HG03103 (cell line): ENCODE data around the gene ICAM2.
A peak's percentile ranks its signal among the peaks of the same experiment; 100 is the strongest.

ENCODE experiments used
- ATAC-seq: cut with Tn5 transposase; IDR thresholded peaks from one replicate; pipeline ENCODE4 v1.9.1; 2021; ENCODE audit warnings: low read depth; ENCODE audit not compliant: unreplicated experiment

The ICAM2 gene

DNA sequence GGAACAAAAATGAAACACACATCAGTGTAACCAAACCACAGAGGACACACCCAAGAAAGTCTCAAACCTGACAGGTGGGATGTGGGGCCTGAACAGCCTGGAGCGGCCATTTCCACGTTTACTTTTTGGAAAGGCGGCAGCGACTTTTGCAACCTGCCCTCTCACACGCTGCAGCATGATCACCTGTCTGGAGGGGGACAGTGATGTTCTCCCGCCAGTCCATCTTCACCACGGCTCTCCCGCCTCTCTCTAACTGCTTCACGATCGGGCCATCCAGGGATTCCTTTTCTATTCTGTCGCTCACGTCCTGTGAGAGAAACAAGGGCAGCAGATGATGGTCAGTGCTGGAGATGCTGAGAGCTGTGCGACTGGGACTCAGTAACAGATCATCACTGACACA is 24.7 kb upstream of the ICAM2 start:
- no peak for ATAC-seq

DNA sequence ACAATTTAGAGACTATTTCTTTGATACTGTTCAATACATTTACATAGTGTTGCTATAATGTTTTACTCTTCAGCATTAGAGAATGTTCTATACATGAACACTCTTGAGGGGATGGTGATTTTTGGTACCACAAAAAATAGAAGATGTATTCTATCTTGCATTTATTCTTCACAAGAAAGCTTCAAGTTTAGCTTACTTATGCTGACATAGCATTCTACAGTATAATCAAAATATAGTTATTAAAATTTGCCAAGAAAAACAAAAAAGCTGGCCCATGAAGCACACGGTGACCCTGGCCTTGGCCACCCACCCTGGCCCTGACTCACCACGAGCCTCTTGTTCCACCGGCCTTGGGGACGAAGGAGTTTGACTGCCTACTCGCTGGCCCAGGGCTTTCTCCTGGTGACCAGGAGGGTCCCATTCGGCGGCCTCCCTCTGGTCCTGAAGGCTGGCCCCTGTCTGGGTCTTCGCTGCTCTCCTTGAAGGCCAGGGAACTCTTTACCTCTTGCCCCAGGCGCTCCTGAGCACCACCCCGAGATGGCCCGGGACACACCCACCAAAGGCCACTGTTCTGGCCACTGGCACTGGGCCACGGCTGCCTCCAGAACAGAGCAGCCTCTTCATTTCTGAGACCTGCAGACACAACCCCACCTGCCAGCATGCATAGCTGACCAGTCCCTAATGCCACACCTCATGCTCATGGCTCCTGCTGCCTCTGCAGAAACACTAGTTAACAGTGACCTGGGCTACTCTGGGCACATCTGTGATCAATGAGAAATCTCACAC is 22.5 kb upstream of the ICAM2 start:
- ATAC-seq: no peak

DNA sequence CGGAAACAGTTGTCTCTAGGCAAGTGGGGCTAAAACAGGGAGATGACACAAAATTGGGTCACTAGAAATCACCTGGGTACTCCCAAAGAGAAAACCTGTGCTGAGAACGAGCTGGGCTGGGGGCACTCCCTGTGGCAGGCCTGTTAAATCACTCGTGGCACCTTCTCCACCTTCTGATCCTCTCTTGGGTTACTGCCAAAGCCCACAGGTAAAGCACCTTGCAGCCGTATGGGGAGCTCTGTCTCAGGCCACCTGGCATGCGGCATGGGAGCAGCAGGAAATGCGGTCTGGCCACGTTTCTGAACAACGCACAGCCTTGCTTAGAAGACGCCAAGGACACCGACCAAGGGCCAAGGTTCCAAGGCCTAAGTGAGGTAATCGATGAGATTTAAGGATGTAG is 21.5 kb upstream of the ICAM2 start:
- no peak for ATAC-seq

DNA sequence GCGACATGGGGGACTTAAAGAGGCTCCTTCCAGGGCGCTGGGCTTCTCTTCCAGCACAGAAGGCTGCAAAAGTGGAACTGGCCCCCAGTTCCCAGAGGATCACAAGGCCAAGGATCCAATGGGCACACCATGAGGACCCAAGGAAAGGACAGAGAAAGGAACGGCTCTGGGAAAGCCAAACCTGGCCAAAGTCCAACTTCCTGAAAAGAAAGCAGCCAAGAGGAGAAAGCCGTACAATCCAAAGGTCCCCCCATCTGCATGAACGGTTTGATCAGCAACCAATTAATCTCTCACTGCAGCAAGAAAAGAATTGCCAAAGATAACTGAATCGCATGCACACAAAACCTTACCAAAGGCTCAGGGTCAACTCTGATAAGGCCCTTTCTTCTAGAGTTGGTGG is 19.8 kb upstream of the ICAM2 start:
- ATAC-seq: no peak

DNA sequence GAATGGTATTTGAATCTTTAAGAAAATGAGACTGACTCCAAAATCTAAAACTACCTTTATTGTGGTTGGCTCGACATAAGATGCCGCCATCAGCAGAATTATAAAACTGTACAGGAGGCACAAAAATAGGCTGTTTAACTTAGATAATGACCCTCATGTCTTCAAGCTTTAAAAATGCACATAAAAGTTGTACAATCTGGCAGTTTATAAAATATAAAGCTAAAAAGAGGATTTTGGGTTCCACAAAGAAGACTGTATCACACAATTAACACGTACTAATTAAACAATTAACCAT is 18.6 kb upstream of the ICAM2 start:
- ATAC-seq: no peak

DNA sequence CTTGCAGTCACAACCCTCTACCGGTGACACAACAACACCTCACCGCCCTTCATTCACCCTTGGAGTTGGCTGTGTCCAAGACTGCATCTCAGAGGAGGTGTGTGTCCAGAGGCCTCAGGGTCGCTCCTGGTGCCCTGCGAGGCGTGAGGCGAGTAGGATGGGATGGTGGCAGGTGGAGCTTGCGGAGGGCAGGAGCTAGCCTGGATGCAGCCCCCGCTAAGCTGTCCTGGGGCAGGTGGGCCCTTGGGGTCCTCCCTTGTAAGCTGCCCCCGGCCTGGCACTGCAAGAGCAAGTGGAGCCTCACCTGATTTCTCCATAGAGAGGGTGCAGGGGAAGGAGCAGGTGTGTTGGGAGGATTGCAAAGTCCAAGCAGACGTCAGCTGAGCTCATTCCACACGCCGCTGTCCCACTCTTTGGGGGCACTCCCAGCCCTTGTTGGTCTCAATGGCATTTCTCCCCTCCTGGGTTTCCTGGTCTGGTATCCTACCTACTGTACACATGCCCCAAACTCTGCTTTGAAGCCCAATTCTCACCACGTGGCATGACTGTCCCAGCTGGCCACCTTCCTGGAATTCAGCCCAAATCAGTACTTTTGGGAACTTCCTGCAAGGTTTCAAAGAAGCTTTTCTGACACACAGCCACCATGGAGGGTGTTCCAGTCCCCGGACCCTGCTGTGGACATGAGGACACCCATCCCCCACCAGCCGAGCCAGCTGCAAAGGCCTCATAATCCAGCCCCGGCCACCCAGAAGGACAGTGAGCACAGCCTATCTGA is 18.1 kb upstream of the ICAM2 start:
- no peak for ATAC-seq

DNA sequence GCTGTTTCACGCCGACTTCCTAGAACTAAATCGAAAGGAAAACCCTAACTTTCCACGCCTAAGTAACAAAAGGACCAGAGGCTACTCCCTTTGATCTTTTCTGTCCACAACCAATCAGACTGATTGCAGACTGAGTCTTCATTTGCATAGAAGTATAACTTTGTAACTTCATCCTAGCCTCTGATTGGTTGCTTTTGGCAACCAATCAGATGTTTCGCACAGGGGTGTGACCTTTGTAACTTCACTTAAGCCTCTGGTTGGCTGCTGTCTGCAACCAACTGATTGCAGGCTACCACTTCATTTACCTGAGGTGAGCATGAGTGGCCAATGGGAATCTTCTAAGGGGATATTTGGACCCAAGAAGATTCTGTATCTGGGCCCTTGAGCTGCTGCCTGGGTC is 17.4 kb upstream of the ICAM2 start:
- no peak for ATAC-seq

DNA sequence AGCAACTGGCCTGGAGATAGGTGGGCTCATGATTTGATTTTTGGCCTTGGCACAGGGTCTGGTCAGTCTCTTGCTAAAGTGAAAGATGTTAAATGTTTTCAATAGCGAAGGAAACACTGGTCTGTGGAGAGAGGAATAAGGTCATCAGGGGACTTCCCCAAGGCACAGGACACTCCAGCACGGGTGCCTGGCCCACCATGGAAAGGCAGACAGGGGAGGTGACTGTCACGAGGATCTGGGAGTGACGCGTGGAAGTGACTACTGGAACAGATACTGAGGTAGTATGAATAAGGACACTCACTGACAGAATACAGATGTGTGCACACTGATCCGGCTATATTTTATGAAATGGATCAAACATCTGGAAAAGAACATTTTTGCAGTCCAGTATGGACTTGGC is 16.7 kb upstream of the ICAM2 start:
- ATAC-seq: no peak

DNA sequence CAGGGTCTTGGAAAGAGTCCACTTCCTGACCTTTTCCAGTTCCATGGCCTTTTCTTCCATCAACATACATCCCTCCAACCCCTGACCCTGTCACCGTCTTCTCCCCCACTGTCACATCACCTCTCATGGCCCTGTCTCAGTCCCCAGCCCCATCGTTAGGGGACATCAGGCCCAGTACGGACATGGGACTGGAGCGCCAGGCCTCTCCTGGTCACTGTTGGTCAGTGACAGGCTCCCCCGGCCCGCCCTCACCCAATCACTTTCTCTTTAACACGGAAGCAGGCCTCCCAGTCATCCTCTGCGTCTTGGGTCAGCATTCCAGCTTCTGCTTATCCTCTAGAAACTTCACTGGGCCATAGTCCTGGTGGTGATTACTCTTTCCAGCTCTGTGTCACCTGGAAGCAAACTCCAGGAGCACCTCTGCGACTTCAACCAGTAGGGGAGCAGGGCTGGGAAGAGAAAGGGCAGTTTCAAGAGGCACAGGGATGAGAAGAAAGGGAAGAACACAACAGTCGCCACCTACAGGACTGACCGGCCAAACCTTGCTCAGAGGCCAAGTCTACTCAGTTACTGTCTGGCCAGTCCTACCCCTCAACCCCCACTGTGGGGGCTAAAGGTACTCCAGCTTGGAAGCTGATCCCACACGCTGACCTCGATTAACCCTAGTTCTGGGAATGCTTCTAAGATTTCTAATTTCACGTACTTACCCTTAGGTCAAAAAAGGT is 15.9 kb upstream of the ICAM2 start:
- no peak for ATAC-seq

DNA sequence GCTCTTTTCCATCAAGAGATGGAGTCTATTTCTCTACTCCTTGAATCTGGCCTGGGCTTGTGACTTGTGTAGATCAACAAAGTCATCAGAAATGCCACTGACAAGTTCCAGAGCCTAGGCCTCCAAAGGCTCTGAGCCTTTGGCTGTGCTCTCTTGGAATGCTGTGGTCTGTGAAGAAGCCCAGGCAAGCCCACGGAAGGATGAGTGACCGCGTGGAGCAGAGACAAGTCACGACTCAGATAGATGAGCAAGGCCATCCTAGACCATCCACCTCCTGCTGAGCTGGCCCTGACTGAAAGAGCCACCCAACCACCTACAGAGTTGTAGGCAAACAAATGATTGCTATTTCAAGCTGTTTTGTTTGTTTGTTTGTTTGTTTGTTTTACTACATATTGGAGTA is 11.6 kb upstream of the ICAM2 start:
- ATAC-seq: no peak

DNA sequence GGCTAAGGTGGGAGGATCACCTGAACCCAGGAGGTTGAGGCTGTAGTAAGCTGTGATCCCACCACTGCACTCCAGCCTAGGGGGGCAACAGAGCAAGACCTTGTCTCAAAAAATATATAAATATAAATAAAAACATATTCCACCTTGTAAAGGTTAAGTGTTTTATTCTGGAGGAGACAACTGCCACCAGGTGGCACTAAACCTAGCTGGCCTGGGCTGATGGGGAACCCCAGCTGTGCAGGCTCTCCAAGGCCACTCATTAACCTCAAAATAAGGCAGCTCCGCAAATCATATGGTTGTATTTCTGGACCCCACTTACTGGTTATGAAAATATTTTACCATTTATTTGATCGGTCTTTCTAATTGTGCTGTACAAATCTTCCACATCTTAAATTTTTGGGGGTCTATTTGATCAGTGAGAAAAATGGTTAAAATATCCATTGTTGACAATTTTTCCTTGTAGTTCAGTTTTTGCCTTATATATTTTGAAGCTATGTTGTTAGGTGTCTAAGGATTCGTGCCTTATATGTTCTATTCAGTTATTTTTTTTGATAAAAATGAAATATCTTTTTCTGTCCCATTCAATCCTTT is 8.5 kb upstream of the ICAM2 start:
- ATAC-seq: no peak

DNA sequence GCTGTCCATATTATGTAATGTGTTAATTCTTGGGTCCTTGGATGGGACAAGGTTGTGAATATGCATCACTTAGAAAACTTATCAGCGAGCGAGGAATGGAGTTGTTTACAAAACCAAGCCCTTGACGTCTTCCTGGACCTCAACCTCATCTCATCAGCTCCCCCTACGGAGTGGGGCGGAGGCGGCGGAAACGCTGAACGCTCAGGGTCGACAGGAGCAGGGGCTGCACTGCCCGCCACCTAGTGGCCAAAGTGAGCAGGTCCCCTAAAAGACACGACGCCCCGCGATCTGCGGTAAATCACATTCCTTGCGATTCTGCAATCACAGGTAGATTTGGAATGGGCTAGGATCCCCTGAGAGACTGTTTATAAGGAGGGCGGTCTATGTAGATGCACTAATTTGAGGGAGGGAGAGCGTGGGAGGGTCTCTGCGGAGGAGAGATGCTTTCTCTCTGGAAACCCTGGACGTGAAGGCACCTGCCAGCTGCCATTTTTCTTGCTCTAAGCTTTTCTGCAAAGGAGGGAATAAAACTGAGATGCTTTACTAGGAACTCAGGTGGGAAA is 5.4 kb upstream of the ICAM2 start:
- ATAC-seq: no peak

DNA sequence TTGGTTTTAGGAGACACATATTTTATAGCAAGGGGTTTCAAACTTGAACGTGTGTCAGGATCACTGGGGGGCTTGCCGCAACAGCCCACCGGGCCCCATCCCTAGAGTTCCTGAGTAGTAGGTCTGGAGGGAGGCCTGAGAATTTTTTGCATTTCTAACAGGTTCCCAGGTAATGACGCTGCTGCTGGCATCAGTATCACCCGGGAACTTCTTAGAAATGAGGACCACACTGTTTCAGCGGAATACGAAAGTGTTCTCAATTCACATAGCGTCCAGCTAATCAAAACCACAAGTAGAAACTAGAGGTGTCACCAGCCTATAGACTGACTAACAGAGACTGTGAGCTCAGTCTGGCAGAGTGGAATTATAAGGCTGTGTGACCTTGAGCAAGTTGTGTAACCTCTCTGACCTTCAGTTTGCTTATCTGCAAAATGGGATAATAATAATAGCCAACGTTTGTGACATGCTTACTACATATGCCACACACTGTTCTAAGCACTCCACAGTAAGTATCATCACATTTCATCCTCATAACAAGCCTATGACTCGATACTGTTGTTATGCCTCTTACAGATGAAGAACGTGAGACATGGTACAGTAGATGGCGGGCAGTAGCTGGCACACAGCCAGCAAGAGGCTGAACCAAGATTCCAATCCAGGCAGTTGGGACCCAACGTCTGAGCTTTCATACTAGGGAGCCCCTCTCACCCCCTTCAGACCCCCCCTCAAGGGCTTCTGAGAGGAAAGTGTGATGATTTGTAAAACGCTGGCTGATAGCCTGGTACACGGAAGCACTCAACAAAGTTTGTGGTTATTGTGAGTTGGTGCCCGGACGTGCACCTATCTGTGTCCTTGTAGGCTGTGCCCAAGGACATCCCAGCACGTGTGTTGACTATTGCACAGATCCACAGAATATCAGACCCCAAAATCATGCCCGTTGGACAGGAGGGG is 4.6 kb upstream of the ICAM2 start:
- ATAC-seq: no peak

DNA sequence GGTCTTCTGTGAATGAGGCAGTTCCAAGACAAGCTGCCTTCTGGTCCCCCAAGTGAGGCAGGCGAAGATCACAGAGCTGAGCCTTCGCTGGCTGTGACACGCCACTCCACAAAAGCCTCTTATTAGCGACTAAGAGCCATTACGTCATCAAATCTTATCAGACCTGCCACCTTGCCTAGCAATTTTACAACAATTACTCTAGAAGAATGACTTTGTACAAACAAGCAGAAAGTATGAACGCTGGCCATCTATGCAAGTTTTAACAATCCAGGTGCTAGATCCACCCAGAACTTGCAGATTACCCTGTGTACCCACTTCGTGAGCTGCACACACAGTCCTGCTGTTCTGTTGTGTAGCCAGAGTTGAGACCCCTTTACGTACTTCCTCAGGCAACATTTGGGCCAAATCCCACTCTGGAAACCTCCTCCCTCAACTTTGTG is 3.8 kb upstream of the ICAM2 start:
- ATAC-seq: no peak

DNA sequence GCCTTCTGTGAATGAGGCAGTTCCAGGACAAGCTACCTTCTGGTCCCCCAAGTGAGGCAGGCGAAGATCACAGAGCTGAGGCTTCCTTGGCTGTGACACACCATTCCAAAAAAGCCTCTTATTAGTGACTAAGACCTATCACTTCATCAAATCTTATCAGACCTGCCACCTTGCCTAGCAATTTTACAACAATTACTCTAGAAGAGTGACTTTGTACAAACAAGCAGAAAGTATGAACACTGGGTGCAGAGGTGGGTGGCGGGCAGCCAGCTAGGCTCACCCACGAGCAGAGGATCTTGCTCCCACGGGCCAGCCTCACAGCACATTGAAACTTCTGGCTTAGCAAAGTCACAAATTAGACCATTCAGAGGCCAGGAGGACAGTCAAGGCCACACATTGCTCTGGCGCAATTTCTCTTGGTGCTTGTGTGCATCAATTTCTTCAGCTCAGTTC is 2.2 kb upstream of the ICAM2 start:
- ATAC-seq: no peak

DNA sequence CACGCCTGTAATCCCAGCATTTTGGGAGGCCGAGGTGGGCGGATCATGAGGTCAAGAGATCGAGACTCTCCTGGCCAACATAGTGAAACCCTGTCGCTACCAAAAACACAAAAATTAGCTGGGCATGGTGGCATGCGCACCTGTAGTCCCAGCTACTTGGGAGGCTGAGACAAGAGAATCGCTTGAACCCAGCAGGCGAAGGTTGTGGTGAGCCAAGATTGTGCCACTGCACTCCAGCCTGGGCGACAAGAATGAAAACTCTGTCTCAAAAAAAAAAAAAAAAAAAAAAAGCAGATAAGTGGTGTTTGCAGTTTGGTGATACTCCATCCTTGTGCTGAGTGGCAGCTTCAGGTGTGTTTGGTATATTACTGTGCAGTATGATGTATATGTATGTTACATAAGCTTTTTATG is 877 bp downstream of the ICAM2 start:
- ATAC-seq: peak; percentile 12

DNA sequence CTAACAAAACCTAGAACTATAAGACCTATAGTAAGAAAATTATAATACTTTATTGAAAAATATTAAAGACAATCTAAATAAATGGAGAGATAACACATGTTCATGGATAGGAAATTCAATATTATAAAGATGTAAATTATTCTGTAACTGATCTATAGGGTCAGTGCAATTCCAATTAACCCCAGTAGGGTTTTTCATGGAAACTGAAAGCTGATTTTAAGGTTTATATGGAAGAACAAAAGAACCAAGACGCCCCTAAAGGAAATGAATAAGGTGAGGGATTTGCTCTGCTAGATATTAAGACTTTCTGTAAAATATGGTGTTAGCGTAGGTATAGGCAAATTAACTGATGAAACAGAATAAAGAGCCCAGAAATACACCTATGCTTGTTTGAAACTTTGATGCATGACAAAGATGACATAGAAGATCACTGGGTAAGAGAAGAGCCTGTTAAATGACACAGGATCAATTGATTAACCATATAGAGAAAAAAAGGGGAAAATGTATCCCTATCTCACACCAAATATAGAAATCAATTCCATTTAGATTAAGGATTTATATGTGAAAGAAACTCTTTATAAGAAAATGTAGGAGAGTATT is 3.0 kb downstream of the ICAM2 start:
- ATAC-seq: no peak

DNA sequence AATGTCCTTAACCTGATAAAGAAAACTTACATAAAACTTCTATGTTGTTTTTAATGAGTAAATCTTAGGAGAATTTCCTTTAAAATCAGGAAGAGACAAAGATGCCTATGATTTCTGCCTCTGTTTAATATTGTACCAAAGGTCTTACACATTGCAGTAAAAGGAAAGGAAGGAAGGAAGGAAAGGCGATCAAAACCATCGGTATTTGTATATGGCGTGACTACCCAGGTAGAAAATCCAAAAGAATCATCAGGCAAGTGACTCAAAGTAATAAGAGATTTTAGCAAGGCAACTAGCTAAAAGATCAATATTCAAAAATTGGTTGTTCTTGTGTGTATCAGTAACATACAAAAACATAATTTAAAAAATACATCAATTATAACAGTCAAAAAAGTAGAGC is 3.5 kb downstream of the ICAM2 start:
- no peak for ATAC-seq

DNA sequence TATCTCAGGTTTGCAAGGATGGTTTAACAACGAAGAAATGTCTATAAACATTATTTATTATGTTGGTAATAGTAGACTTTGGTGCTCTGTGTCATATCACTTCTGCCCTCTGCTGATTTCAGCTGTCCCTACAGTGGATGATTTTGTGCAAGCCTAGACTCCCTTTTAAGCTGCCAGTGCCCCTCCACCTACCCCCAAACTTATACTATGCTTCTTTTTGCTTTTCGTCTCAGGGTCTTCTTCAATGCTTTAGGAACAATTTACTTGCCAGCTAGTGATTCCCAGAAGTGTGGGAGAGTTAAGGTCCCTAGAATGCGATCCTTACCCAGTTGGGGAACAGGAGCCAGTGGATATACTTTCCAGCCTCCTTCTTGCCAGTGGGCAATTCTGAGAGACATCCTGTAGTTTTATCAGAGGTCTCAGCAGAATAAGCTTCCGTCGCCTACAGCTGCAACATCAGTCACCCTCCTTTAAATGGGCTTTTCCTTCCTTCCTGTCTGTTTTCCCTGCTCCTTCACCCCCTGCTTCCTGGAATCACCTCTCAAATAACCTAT is 4.1 kb downstream of the ICAM2 start:
- no peak for ATAC-seq
